ENCODE results near the gene NECAB2. TPM values are rescaled to one million over a fixed set of nuclear protein-coding genes. Genes with fewer than 3 reads are reported as not detected.

The NECAB2 gene
- total and polyA plus RNA-seq, 7 donors, result 0.04 to 0.13 (median 0.09) TPM; not detected in 4

GRCh38 chr16:83969771-83970429, 1.9 kb downstream of the NECAB2 start:
- Histone ChIP-seq H3K36me3 (ENCODE audit: insufficient read depth in 1 of 2, low read depth in 1 of 2) (peaks cover 4 to 16% of the 10 kb centered on the region in 2 donors), H3K4me3 (no peak overlapping the region), H3K27ac (no peak overlapping the region), H3K4me1 (no peaks in the 10 kb centered on the region), H3K27me3 (ENCODE audit: insufficient read depth in 3 of 3, low read length in 2 of 3) (no peaks in the 10 kb centered on the region), H3K9me3 (no peaks in the 10 kb centered on the region)
- TF ChIP-seq CTCF (IDR thresholded peaks at IDR 0.05), result no peak
- 65% methylated on average over 17 to 18 of the region's 18 CpGs for WGBS, 3 donors
- ATAC-seq (no peak), DNase-seq (no peak)
- intact Hi-C loops (cut with DNase I), result loop anchor here (5.0 to 10.0 kb wide), 3 partner anchors 72 to 215 kb away; partner anchors contain the start of genes SLC38A8 (in 1 of the 2) and TAF1C (in 1 of the 2)

GRCh38 chr16:83970430-83970815, 2.4 kb downstream of the NECAB2 start:
- 79 to 85% (median 81%) methylated on average over 5 to 6 of the region's 6 CpGs for WGBS, 3 donors
- TF ChIP-seq CTCF (IDR thresholded peaks at IDR 0.05), result no peak
- Histone ChIP-seq H3K27me3 (ENCODE audit: insufficient read depth in 3 of 3, low read length in 2 of 3) (no peaks in the 10 kb centered on the region), H3K36me3 (ENCODE audit: insufficient read depth in 1 of 2, low read depth in 1 of 2) (peaks cover 0 to 11% of the 10 kb centered on the region in 2 donors), H3K4me3 (no peak overlapping the region), H3K27ac (no peak overlapping the region), H3K4me1 (no peaks in the 10 kb centered on the region), H3K9me3 (no peaks in the 10 kb centered on the region)
- ATAC-seq, result no peak
- DNase-seq, result no peak
- intact Hi-C loops (cut with DNase I), result no loop called here

GRCh38 chr16:83971165-83972130, 3.4 kb downstream of the NECAB2 start:
- Histone ChIP-seq H3K4me1 (no peaks in the 10 kb centered on the region), H3K27ac (no peak overlapping the region), H3K36me3 (ENCODE audit: insufficient read depth in 1 of 2, low read depth in 1 of 2) (peaks cover 0 to under 1% of the 10 kb centered on the region in 2 donors), H3K27me3 (ENCODE audit: insufficient read depth in 3 of 3, low read length in 2 of 3) (no peaks in the 10 kb centered on the region), H3K4me3 (no peak overlapping the region), H3K9me3 (no peaks in the 10 kb centered on the region)
- WGBS, 3 donors, result 65 to 72% (median 67%) methylated on average over 26 to 27 of the region's 27 CpGs
- no peak for ATAC-seq
- no peak for DNase-seq
- intact Hi-C loops (cut with DNase I), result no loop called here
- TF ChIP-seq CTCF (IDR thresholded peaks at IDR 0.05), result no peak

GRCh38 chr16:83972256-83973008, 4.4 kb downstream of the NECAB2 start:
- 84 to 87% (median 84%) methylated on average over 19 of the region's 19 CpGs for WGBS, 3 donors
- H3K4me3 ChIP-seq, result no peak overlapping the region
- no peaks in the 10 kb centered on the region for H3K27me3 ChIP-seq (ENCODE audit: insufficient read depth in 3 of 3, low read length in 2 of 3)
- H3K36me3 ChIP-seq (ENCODE audit: insufficient read depth in 1 of 2, low read depth in 1 of 2), result no peaks in the 10 kb centered on the region
- H3K4me1 ChIP-seq, result no peaks in the 10 kb centered on the region
- H3K9me3 ChIP-seq, result no peaks in the 10 kb centered on the region
- intact Hi-C loops (cut with DNase I), result no loop called here
- H3K27ac ChIP-seq, result no peak overlapping the region
- TF ChIP-seq CTCF (IDR thresholded peaks at IDR 0.05), result no peak
- DNase-seq (no peak), ATAC-seq (no peak)
